Measurements from ENCODE around the gene TMEM255B.
A peak's percentile ranks its signal among the peaks of the same experiment; 100 is the strongest.

The TMEM255B gene

GRCh38 chr13:113732961-113733950 lies 25.8 kb upstream of the TMEM255B start:
- peak in 1 of 42 donors; percentile 9 for DNase-seq
- intact Hi-C loops (cut with DNase I) = no loop called here

GRCh38 chr13:113734099-113734825 lies 24.8 kb upstream of the TMEM255B start:
- peak in 1 of 42 donors; percentile 7 for DNase-seq
- intact Hi-C loops (cut with DNase I) = no loop called here

DNA sequence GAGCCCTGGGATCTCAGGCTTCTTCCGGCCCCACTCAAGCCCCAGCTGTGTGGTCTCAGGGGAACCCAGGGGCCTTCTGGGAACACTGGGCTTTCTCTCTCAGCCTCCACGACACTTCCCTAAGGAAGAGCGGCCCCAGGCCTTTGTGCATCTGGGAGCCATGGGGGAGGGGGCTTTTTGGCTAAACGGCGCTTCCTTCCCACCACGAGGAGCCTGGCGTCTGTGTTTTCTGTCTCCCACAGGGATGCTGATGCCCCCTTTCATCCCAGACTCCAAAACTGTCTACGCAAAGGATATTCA lies 24.2 kb upstream of the TMEM255B start:
- intact Hi-C loops (cut with DNase I) = no loop called here
- DNase-seq = peak in 1 of 42 donors; percentile 2

- intact Hi-C loops (cut with DNase I) = no loop called here
- DNase-seq = peak in 1 of 42 donors; percentile 8
Measured at GRCh38 chr13:113735194-113735593, 23.8 kb upstream of the TMEM255B start.

DNA sequence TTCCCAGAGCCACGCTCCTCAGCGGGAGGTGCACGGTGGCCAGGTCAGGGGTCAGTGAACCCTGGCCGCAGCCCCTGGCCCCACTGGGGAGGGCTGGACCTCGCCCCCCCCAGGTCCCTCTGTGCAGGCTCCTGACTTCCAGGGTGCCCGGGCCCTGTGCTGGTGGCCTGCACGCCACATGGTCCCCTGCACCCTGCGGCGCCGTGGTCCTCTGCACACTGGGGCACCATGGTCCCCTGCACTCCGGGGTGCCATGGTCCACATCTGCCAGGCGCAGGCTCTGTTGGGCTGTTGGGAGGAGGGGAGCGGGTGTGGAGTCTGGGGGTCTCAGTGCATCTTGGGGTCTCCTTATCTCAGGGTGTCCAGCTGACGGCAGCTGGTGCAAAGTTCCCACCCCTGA lies 23.3 kb upstream of the TMEM255B start:
- intact Hi-C loops (cut with DNase I) = no loop called here
- peak in 1 of 42 donors; percentile 1 for DNase-seq

DNA sequence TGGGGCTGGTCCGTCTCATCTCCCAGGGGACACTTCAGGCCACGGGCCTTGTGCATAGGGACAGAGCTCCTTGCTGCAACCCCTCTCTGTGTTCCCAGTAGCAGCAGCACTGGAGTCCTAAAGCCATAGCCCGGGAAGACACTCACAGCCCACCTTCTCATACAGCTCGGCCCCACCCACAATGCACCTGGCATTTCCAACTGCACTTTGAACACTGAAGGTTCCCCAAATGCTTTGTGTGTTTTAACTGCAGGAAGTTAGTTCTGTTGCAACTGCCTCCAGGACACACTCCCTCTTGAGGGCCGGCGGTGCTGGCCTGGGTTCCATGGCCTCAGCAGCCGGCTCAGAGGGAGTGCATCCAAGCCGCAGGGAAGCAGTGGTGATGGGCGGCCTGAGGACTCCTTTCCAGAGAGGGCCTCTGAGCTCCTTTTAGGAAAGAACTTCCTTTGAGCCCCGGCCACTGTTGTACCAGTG lies 22.7 kb upstream of the TMEM255B start:
- DNase-seq = peak in 1 of 42 donors; percentile 7

DNA sequence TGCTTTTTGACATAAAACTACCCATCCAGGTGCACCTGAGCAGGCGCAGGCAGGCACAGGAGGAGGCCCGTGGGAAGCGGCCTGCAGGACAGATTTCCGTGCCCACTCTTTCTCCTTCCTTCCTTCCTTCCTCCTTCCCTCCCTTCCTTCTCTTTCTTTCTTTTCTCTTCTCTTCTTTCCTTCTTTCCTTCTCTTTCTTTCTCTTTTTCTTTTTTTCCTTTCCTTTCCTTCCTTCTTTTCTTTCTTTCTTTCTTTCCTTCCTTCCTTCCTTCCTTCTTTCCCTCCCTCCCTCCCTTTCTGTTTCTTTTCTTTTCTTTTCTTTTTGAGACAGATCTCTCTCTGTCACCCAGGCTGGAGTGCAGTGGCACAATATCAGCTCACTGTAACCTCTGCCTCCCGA lies 21.2 kb upstream of the TMEM255B start:
- intact Hi-C loops (cut with DNase I) = no loop called here
- peak in 1 of 42 donors; percentile 3 for DNase-seq

More for the DNA sequence above, 22.7 kb upstream of the TMEM255B start:
- intact Hi-C loops (cut with DNase I) = no loop called here

GRCh38 chr13:113739527-113740285 lies 19.3 kb upstream of the TMEM255B start:
- peak in 1 of 42 donors; percentile 10 for DNase-seq
- intact Hi-C loops (cut with DNase I) = no loop called here

DNA sequence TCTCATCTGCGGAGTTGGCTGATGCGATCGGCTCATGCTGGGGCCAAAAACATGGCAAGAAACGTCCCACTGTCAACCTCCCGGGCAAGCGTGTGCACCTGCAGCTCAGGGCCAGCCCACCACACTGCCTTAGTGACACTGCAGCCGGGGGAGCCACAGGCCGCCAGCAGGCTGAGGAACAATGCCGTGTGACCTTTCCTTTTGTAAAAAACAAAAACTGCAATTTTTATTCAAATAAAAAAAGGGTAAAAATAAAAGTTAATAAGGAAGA lies 18.8 kb upstream of the TMEM255B start:
- intact Hi-C loops (cut with DNase I) = no loop called here
- no peak for DNase-seq

DNA sequence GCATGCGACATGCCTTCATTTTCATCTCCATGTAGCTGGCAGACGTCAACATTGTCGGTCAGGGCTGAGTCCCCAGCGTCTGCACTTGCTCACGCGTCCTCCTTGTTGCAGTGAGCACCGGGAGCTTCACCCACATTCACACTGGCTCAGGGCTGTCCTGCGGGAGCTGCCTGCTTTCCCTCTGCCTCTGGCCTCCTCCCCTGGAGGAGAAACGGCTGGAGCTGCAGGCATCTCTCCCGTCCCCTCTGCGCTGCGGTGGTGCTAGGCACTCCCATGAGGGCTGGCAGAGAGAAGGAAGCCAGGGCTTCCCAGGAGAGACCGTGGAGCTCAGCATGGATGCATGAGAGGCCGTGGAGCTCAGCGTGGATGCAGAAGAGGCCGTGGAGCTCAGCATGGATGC lies 18.4 kb upstream of the TMEM255B start:
- intact Hi-C loops (cut with DNase I) = no loop called here
- DNase-seq = peak in 1 of 42 donors; percentile 7

GRCh38 chr13:113741191-113741668 lies 17.8 kb upstream of the TMEM255B start:
- peak in 2 of 42 donors; percentile 11 for DNase-seq
- intact Hi-C loops (cut with DNase I) = no loop called here

GRCh38 chr13:113742000-113742441 lies 17.0 kb upstream of the TMEM255B start:
- intact Hi-C loops (cut with DNase I) = no loop called here
- peak in 17 of 42 donors; percentile 12 to 62 (median 43) for DNase-seq

GRCh38 chr13:113742445-113743120 lies 16.4 kb upstream of the TMEM255B start:
- intact Hi-C loops (cut with DNase I) = no loop called here
- peak in 3 of 42 donors; percentile 12 to 44 (median 42) for DNase-seq

DNA sequence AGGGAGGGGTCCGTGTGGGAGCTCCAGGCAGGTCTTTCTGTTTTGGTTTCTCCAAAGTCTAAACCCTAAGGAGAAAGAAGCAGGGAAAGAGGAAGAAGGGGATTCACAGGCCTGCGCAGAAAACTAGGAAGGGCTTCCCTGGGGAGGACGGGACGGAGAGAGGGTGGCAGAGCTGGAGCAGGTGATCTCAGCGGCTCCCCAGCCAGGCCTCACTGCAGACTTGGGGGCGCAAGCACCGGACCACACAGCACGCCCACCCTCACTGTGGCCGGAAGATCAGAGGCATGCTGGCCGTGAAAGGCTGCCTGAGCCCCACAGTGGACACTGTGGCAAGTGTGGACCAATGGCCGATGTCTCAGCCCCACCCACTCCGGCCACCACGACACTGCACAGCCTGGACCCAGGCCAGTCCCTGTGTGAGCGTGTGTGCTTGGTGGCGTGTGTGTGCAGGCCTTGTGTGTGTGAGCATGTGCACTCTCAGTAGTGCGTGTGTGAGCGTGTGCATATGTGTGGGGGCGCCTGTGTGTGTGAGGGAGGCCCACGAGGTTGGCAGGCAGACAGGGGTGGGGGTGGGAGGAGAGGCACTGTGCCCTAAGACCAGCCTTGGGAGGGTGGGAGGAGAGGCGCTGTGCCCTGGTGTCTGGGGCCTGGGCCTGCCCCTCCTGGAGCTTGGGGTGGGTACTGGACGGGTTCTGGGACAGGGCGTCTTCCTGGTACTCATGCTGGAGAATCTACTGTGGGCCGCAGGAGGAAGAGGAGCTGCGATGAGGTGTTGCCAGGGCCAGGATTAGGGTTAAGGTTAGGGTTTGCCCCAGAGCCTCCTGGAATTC lies 15.4 kb upstream of the TMEM255B start:
- intact Hi-C loops (cut with DNase I) = no loop called here
- DNase-seq = peak in 1 of 42 donors; percentile 7

DNA sequence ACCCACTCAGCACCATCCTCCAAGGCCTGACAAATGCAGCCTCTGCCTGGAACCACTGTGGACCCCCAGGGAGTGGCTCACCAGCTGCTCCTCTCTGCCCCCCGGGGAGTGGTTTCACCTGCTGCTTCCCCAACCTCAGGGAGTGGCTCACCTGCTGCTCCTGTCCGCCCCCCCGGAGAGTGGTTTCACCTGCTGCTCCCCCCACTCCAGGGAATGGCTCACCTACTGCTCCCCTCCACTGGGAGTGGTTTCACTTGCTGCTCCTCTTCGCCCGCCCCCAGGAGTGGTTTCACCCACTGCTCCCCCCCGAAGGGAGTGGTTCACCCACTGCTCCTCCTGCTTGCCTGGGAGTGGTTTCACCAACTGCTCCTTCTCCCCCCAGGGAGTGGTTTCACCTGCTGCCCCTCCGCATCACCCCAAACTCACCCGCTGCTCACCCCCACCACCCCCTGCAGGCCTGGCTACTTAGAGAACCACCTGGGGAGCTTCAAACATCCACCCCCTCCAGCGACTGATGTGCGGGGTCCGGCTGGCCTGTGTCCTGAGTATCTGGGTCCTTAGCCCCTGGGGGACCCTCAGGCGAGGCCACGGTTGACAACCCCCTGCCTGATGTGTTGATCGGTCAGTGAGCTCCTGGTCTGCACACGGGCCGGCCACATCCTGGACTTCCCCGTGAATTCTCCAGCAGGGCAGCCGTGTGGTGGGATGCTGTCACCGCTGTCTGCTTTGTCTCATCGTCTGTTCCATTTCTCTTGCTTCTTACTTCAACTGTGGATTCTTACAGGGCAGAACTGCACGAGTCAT lies 14.6 kb upstream of the TMEM255B start:
- intact Hi-C loops (cut with DNase I) = no loop called here
- peak in 2 of 42 donors; percentile 12 to 39 for DNase-seq

DNA sequence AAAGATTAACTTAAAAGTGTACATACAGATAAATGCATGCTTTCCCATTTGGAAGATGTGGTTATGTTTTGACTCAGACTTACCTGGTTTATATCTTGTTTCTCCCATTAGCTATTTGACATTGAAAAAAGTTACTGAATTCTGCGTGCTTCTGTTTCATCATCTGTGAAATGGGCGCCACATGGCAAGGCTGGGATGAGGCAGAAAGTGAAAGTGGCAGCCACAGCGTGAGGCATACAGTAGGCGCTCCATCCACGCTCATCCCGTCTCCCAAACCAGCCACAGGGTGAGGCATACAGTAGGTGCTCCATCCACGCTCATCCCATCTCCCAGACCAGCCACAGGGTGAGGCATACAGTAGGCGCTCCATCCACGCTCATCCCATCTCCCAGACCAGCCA lies 14.0 kb upstream of the TMEM255B start:
- intact Hi-C loops (cut with DNase I) = no loop called here

More for the DNA sequence above, 14.0 kb upstream of the TMEM255B start:
- DNase-seq = no peak
